NB4 (cell line): ENCODE results near the gene TMEM240.
"Not testable (repeated sequence)": the region's sequence is repeated elsewhere in the genome, so short reads cannot be mapped to it uniquely, and the experiment has no call there.

Source experiments
- DNase-seq: peaks from one replicate; pipeline ENCODE4 v3.0.0; 2010; ENCODE audit warnings: low read depth
- H3K4me3 ChIP-seq: one replicate; pipeline ENCODE4 v1.5.1; 2011; ENCODE audit warnings: mild to moderate bottlenecking, low read depth, low read length, moderate library complexity
- MYC ChIP-seq: IDR thresholded peaks from 2 replicates; pipeline ENCODE4 v1.6.1; 2011; ENCODE audit warnings: low read depth, low read length
- POLR2A ChIP-seq: IDR thresholded peaks from 2 replicates; pipeline ENCODE4 v1.6.1; 2011; ENCODE audit warnings: mild to moderate bottlenecking; ENCODE audit not compliant: insufficient read length; ENCODE audit errors: extremely low read depth
- TF ChIP-seq, protein P1 (sequence below): IDR thresholded peaks from one replicate; pipeline ENCODE4 v1.5.1; 2012; ENCODE audit warnings: low read depth, low read length
- TF ChIP-seq, protein P2 (sequence below): IDR thresholded peaks from 2 replicates; pipeline ENCODE4 v1.6.1; 2011; ENCODE audit warnings: low read depth, low read length

Gene TMEM240

DNA sequence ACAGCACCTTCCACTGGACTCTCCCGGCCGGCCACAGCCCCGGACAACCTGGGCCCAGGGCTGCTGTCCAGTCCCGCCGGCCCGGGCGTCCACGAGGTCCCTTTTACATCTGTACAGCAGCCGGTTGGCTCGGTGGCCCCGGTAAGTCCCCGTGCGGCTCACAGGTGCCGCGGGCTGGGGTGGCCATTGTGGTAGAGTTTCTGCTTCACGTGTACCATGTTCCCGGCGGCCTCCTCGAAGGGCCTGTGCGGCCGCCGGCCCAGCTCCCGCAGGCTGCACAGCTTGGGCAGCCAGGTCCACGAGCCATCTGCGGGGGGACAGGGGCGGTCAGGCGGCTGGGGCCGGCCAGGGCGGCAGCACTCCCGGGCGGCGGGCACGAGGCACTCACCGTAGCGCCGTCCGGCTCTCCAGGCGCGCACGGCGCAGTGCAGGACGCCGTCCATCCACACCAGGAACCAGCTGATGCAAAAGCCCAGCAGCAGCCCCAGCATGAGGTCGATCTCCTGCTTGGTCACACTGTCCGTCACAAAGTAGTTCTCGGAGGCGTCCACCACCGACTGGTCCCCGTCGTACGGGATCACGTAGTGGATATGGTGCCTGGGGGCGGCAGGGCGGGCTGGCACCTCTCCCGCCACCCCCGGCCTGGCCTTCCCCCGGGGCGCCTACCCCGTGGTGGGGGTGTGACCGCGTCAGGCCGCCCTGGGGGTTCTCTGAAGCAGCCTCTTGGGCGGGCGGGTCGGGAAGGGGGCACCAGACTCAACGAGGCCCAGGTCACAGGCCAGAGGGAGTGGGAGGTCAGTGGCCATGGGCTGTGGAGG, 5.0 kb downstream of the TMEM240 start:
- TF ChIP-seq, protein P1, sequence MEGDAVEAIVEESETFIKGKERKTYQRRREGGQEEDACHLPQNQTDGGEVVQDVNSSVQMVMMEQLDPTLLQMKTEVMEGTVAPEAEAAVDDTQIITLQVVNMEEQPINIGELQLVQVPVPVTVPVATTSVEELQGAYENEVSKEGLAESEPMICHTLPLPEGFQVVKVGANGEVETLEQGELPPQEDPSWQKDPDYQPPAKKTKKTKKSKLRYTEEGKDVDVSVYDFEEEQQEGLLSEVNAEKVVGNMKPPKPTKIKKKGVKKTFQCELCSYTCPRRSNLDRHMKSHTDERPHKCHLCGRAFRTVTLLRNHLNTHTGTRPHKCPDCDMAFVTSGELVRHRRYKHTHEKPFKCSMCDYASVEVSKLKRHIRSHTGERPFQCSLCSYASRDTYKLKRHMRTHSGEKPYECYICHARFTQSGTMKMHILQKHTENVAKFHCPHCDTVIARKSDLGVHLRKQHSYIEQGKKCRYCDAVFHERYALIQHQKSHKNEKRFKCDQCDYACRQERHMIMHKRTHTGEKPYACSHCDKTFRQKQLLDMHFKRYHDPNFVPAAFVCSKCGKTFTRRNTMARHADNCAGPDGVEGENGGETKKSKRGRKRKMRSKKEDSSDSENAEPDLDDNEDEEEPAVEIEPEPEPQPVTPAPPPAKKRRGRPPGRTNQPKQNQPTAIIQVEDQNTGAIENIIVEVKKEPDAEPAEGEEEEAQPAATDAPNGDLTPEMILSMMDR, result no peak
- TF ChIP-seq POLR2A (no peak), MYC (no peak)
- TF ChIP-seq, protein P2, sequence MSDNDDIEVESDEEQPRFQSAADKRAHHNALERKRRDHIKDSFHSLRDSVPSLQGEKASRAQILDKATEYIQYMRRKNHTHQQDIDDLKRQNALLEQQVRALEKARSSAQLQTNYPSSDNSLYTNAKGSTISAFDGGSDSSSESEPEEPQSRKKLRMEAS, result no peak
- no peak for DNase-seq
- no peak overlapping the region for H3K4me3 ChIP-seq

DNA sequence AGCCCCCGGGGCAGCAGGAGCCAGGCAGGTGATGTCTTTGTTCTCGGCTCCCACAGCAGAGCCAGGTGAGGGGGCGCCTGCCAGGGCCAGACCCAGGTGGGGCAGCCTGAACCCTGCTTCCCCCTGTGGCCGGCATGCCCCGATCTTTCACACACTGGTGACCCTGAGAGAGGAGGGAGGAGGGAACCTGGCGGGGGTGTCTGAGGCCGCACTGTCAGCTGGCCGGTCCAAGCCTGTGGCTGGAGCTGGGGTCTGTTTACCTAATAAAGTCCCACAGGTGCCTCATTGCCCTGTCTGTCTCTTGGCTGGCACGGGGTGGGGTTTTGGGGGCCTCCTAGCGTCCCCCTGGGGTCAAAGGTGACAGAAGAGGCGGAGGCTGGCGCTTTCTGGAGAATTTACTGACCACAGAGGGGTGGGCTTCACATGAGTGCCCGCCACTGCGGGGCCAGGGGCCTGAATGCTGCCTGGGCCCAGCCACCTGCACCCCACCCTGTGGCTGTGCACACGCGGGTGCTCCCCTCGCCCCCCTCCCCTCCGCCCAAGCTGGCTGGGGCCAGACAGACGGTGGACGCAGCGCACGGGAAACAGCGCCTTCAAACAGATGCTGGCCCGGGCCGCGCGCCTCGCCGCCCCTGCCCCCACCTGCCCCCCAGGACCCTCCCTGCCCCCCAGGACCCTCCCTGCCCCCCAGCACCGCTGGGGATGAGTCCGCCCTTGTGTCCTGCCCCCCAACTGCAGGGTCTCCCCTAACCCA, 5.8 kb downstream of the TMEM240 start:
- DNase-seq, result no peak
- TF ChIP-seq, protein P2, result no peak
- H3K4me3 ChIP-seq, result no peak overlapping the region

DNA sequence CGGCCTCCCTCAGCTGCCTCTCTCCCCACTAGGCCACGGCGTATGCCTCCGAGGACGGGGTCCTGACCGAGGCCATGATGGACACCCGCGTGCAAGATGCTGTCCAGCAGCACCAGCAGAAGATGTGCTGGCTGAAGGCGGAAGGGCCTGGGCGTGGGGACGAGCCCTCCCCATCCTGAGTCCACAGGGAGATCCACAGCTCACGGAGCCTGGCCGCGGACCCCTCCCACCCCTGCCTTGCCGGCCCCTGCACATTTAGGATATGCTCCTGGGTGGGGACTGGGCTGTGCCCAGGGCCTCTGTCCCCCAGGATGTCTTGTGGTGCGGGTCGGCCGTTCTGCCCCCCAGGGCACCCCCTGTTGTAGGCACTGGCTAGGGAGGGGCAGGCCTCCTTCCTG, 6.5 kb downstream of the TMEM240 start:
- not testable (repeated sequence) for DNase-seq, H3K4me3 ChIP-seq

DNA sequence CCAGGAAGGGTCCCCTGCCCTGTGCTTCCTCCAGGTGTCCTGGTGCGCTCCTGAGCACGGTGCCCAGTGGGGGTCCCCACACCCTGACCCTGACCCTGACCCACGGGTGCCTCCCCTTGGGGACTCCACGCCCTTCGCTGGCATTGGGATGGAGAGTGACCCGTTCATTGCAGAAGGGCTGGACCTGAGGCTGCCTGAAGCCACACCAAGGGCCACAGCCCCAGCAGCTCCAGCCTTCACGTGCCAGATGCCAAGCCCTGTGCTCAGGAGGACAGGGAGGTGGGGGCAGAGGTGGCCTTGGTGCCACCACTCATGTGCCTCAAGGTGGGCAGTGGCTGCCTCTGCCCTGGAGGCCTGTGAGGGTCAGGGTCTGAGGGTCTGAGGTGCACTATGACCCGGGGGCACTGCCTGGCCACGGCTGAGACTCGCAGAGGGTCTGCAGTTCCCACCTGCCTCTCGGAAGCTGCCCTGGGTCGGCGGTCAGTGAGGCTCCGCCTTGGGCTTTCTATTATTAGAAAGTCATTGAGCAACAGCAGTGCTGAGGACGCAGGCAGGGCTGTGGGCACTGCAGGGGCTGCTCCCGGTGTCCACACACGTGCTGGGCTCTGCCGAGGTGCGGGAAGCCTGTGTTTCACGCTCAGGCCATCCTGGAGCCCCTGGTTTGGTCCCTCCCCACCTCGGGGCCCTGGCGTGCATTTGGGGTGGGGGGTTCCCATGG, 7.1 kb downstream of the TMEM240 start:
- not testable (repeated sequence) for H3K4me3 ChIP-seq, DNase-seq

DNA sequence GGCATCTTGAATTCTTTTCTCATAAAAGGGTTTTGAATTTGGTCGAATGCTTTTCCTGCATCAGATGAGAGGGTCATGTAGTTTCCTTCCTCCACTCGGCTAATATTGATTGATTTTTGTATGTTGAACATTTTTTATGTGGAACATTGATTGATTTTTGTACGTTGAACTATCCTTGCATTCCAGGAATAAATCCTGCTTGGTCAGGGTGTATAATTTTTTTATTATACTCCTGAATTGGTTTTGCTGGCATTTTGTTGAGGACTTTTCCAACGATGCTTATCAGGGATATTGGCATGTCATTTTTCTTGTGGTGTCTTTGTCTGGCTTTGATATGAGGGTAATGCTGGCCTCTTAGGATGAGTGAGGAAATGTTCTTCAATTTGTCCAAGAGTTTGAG, 8.5 kb downstream of the TMEM240 start:
- no peak overlapping the region for H3K4me3 ChIP-seq
- TF ChIP-seq MYC (no peak), POLR2A (no peak)
- TF ChIP-seq, protein P1, result no peak
- TF ChIP-seq, protein P2, result no peak
- DNase-seq, result no peak

DNA sequence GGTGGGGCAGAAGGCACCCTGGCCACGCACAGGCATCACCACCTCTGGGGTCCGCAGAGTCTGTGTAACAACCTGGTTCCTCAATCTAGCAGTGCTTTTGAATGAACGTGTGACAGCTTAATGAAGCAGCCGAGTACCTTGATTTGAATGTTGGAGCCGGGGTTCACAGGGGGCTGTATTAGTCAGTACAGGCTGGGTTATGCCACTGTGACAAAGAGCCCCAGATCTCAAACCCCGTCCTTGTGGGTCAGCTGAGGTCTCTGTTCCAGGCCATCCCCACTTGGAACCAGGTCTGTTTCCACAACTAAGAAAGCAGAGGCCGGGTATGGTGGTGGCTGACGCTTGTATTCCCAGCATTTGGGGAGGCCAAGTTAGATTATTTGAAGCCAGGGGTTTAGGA, 10.5 kb downstream of the TMEM240 start:
- TF ChIP-seq POLR2A, result no peak
- TF ChIP-seq, protein P1, result no peak
- TF ChIP-seq, protein P2, result no peak
- no peak for TF ChIP-seq MYC
- no peak overlapping the region for H3K4me3 ChIP-seq
- DNase-seq, result no peak

DNA sequence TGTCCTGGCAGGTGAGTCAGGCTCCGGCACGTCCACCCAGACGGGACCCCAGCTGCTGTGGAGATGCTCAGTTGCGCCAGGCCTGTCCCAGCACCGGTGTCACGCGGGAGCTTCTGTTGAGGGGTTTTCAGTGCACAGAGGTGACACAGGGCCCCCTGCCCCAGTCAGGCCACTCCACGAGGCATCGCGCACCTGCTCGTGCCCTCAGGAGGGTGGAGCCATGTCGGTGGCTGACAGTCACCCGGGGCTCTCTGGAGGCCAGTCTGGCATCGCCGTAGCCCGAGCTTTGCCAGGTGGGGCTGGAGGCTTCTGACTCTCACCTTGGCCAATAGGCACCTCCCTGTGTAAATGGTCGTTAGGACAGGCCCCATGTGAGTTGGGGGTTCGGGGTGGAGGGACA, 11.1 kb downstream of the TMEM240 start:
- TF ChIP-seq, protein P2, result no peak
- TF ChIP-seq, protein P1, result no peak
- TF ChIP-seq MYC (no peak), POLR2A (no peak)
- no peak for DNase-seq
- H3K4me3 ChIP-seq, result no peak overlapping the region
